AG04450 (cell line): Measurements from ENCODE around the gene SHLD2. TPM values are rescaled to one million over a fixed set of nuclear protein-coding genes. Genes with fewer than 3 reads are reported as not detected.
"Not testable (repeated sequence)": the region's sequence is repeated elsewhere in the genome, so short reads cannot be mapped to it uniquely, and the experiment has no call there.

Experiments used
- CTCF ChIA-PET: fragments of 300-600, 350-600 bp; formaldehyde crosslinking; extraction: SDS; loops from one replicate; lab custom pipeline; 2022; ENCODE audit warnings: antibody characterized with exemption, inconsistent platforms; lab: Charles Lee
- POLR2A ChIA-PET: fragments of 350-600 bp; formaldehyde crosslinking; extraction: SDS; loops from one replicate; lab custom pipeline; 2021; ENCODE audit warnings: antibody characterized with exemption, inconsistent platforms; lab: Yijun Ruan, JAX
- DNase-seq: peaks from one replicate; pipeline ENCODE4 v3.0.0-alpha.2; 2011; ENCODE audit warnings: low read depth, low spot score
- H3K27ac ChIP-seq: one replicate; pipeline ENCODE4 v1.5.1; 2012; ENCODE audit warnings: low read depth, low read length, control low read depth
- H3K27me3 ChIP-seq: one replicate; pipeline ENCODE4 v1.6.0; 2012; ENCODE audit warnings: low read length; ENCODE audit not compliant: control insufficient read depth, insufficient read depth
- H3K4me3 ChIP-seq: 2 replicates; pipeline ENCODE4 v1.5.1; 2011; ENCODE audit warnings: mild to moderate bottlenecking, low read depth, low read length, control low read depth
- H3K9me3 ChIP-seq: 2 replicates; pipeline ENCODE4 v1.5.1; 2012; ENCODE audit warnings: low read length; ENCODE audit not compliant: control insufficient read depth, insufficient read depth
- polyA plus RNA-seq: library from polyadenylated mRNA; depleted of rRNA; stranded (reverse); fragments of >200 nt; gene quantifications from 2 replicates; pipeline ENCODE4 v1.2.3, GENCODE V29; 2011
- TF ChIP-seq, protein P1 (sequence below): IDR thresholded peaks from 2 replicates; pipeline ENCODE4 v1.5.1; 2011; ENCODE audit warnings: low read depth, low read length, control low read depth, inconsistent platforms

SHLD2 gene
- polyA plus RNA-seq, 1 experiment: 24.2 TPM

- POLR2A ChIA-PET, H3K4me3 ChIP-seq, CTCF ChIA-PET: not testable (repeated sequence)
Observed at GRCh38 chr10:87156841-87157240, 61.8 kb downstream of the SHLD2 start.

DNA sequence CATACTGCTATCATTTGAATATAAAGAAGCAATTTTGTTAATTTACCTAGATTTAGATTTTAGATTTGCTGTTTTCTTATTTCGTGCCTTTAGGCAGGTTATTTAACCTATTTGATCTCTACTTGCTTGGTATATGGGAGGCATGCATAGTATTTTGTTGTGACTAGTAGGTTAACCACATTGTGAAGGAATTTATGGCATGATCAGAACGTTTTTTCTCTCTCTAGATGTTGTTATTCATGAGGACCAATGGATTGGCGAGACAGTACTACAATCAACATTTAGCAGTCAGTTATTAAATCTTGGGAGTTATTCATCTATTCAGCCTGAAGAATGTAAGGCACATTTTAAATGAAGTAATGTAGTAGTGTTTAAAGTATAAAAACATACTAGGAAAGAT, 62.8 kb downstream of the SHLD2 start:
- H3K27me3 ChIP-seq, POLR2A ChIA-PET, H3K4me3 ChIP-seq, CTCF ChIA-PET, H3K27ac ChIP-seq, H3K9me3 ChIP-seq: not testable (repeated sequence)
- peak; percentile 8 for DNase-seq

More at GRCh38 chr10:87156841-87157240, 61.8 kb downstream of the SHLD2 start:
- not testable (repeated sequence) for H3K27me3 ChIP-seq, DNase-seq, H3K9me3 ChIP-seq, H3K27ac ChIP-seq

- H3K9me3 ChIP-seq, H3K4me3 ChIP-seq, CTCF ChIA-PET, POLR2A ChIA-PET, H3K27ac ChIP-seq, DNase-seq, H3K27me3 ChIP-seq: not testable (repeated sequence)
- TF ChIP-seq, protein P1, sequence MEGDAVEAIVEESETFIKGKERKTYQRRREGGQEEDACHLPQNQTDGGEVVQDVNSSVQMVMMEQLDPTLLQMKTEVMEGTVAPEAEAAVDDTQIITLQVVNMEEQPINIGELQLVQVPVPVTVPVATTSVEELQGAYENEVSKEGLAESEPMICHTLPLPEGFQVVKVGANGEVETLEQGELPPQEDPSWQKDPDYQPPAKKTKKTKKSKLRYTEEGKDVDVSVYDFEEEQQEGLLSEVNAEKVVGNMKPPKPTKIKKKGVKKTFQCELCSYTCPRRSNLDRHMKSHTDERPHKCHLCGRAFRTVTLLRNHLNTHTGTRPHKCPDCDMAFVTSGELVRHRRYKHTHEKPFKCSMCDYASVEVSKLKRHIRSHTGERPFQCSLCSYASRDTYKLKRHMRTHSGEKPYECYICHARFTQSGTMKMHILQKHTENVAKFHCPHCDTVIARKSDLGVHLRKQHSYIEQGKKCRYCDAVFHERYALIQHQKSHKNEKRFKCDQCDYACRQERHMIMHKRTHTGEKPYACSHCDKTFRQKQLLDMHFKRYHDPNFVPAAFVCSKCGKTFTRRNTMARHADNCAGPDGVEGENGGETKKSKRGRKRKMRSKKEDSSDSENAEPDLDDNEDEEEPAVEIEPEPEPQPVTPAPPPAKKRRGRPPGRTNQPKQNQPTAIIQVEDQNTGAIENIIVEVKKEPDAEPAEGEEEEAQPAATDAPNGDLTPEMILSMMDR: 0 out of 2 replicates have a peak, but pooled peaks have one; percentile 1
Observed at GRCh38 chr10:87162703-87163293, 67.8 kb downstream of the SHLD2 start.

- CTCF ChIA-PET: not testable (repeated sequence)
Observed at GRCh38 chr10:87163414-87163813, 68.4 kb downstream of the SHLD2 start.

GRCh38 chr10:87169857-87170256, 74.9 kb downstream of the SHLD2 start:
- H3K9me3 ChIP-seq, H3K27me3 ChIP-seq, POLR2A ChIA-PET, H3K4me3 ChIP-seq, DNase-seq, CTCF ChIA-PET, H3K27ac ChIP-seq: not testable (repeated sequence)

More at GRCh38 chr10:87163414-87163813, 68.4 kb downstream of the SHLD2 start:
- H3K4me3 ChIP-seq, DNase-seq, H3K27ac ChIP-seq, H3K9me3 ChIP-seq, H3K27me3 ChIP-seq, POLR2A ChIA-PET: not testable (repeated sequence)

- H3K9me3 ChIP-seq, POLR2A ChIA-PET, H3K4me3 ChIP-seq, CTCF ChIA-PET, H3K27me3 ChIP-seq, H3K27ac ChIP-seq, DNase-seq: not testable (repeated sequence)
Observed at GRCh38 chr10:87170705-87171104, 75.7 kb downstream of the SHLD2 start.

DNA sequence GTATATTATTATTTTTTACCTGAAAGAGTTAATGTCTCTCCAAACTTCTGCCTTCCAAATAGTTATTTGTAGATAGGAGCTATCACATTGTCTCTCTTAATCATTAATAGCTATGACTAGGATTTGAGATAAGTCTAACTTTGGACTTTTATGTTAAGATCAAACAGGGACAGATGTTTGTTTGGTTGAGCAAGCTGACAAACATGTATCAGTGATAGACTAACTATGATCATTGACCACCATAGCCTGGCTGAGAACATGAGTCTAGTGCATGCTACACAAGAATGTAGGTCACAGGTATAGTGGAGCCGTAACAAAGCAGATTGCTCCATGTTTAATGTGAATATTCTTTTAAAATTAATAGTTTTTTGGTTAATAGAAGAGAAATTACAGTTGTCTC, 76.7 kb downstream of the SHLD2 start:
- H3K4me3 ChIP-seq, H3K9me3 ChIP-seq, CTCF ChIA-PET, DNase-seq, H3K27me3 ChIP-seq, POLR2A ChIA-PET, H3K27ac ChIP-seq: not testable (repeated sequence)

DNA sequence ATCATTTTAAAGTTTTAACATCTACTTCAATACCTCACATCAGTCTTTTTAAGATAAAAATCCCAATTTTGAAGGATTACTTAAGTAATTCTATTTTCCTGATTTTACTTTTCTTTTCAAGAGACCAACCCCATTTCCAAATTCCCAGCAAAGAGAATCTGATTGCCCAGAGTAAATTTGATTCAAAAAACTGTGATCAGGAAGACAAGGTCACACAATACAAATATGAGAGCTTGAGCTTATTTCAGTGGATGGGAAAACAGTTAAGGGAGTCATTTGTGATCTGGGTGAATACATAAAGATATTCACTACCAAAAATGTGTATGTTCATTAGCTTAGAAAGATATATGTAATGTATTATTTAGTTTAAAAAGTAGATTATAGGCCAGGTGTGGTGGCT, 77.2 kb downstream of the SHLD2 start:
- H3K27me3 ChIP-seq, H3K4me3 ChIP-seq, H3K9me3 ChIP-seq, POLR2A ChIA-PET, CTCF ChIA-PET, DNase-seq, H3K27ac ChIP-seq: not testable (repeated sequence)

- DNase-seq, CTCF ChIA-PET, H3K9me3 ChIP-seq, H3K27ac ChIP-seq, POLR2A ChIA-PET, H3K4me3 ChIP-seq, H3K27me3 ChIP-seq: not testable (repeated sequence)
Observed at GRCh38 chr10:87177587-87177986, 82.6 kb downstream of the SHLD2 start.

GRCh38 chr10:87184421-87184820, 89.4 kb downstream of the SHLD2 start:
- H3K4me3 ChIP-seq, H3K27me3 ChIP-seq, H3K27ac ChIP-seq, POLR2A ChIA-PET, H3K9me3 ChIP-seq, DNase-seq, CTCF ChIA-PET: not testable (repeated sequence)

GRCh38 chr10:87186016-87186415, 91.0 kb downstream of the SHLD2 start:
- H3K4me3 ChIP-seq, POLR2A ChIA-PET, CTCF ChIA-PET, DNase-seq, H3K9me3 ChIP-seq, H3K27ac ChIP-seq, H3K27me3 ChIP-seq: not testable (repeated sequence)
